WTC11 (cell line): ENCODE measurements around the gene MRTFA. TPM values are rescaled to one million over a fixed set of nuclear protein-coding genes. Genes with fewer than 3 reads are reported as not detected.

Source experiments
- ATAC-seq: fragments of 200-7000 bp; cut with Tn5 transposase; 2 replicates; pipeline ENCODE4 v1.10.0; 2021; ENCODE audit warnings: mild to moderate bottlenecking, moderate library complexity
- CTCF ChIA-PET: fragments of 300-600 bp; sonication (Branson Sonifier 250); formaldehyde crosslinking; loops from one replicate; lab custom pipeline; 2021; ENCODE audit warnings: antibody characterized with exemption; lab: Charles Lee
- POLR2A ChIA-PET: fragments of 350-600 bp; sonication (Branson Sonifier 250); formaldehyde crosslinking; loops from one replicate; lab custom pipeline; 2021; ENCODE audit warnings: antibody characterized with exemption; lab: Charles Lee
- DNase-seq: peaks from one replicate; pipeline ENCODE4 v3.0.0; 2021; ENCODE audit warnings: low spot score
- H3K27ac Mint-ChIP-seq: 2 replicates; pipeline ENCODE4 v1.8.0; 2021; ENCODE audit warnings: mixed read lengths
- H3K27me3 Mint-ChIP-seq: 2 replicates; pipeline ENCODE4 v1.8.0; 2021; ENCODE audit warnings: low read depth, mild to moderate bottlenecking, moderate library complexity, mixed read lengths
- H3K36me3 Mint-ChIP-seq: 2 replicates; pipeline ENCODE4 v1.8.0; 2021; ENCODE audit warnings: mixed read lengths
- H3K4me1 Mint-ChIP-seq: 2 replicates; pipeline ENCODE4 v1.8.0; 2022; ENCODE audit warnings: mixed read lengths
- H3K4me3 Mint-ChIP-seq: 2 replicates; pipeline ENCODE4 v1.8.0; 2021; ENCODE audit warnings: mild to moderate bottlenecking, moderate library complexity, mixed read lengths
- H3K9me3 Mint-ChIP-seq: 2 replicates; pipeline ENCODE4 v1.8.0; 2021; ENCODE audit warnings: mixed read lengths
- ARID4B ChIP-seq: sonication (generic); formaldehyde crosslinking; IDR thresholded peaks from 2 replicates; pipeline ENCODE4 v1.8.0; 2023; ENCODE audit warnings: missing genetic modification reagents, mild to moderate bottlenecking, borderline replicate concordance
- E2F5 ChIP-seq: sonication (generic); formaldehyde crosslinking; IDR thresholded peaks from 2 replicates; pipeline ENCODE4 v1.8.1; 2022; ENCODE audit warnings: mild to moderate bottlenecking, moderate library complexity, missing genetic modification reagents
- ELF4 ChIP-seq: sonication (generic); formaldehyde crosslinking; IDR thresholded peaks from 2 replicates; pipeline ENCODE4 v1.8.1; 2022; ENCODE audit warnings: low read depth, mild to moderate bottlenecking, moderate library complexity, missing genetic modification reagents
- ETV6 ChIP-seq: sonication (generic); formaldehyde crosslinking; IDR thresholded peaks from 2 replicates; pipeline ENCODE4 v1.8.1; 2022; ENCODE audit warnings: mild to moderate bottlenecking, missing genetic modification reagents
- GABPB1 ChIP-seq: sonication (generic); formaldehyde crosslinking; IDR thresholded peaks from 2 replicates; pipeline ENCODE4 v1.8.1; 2023; ENCODE audit warnings: mild to moderate bottlenecking, missing genetic modification reagents
- MXD4 ChIP-seq: fragments of 250-450 bp; sonication (Bioruptor Pico); IDR thresholded peaks from 2 replicates; pipeline ENCODE4 v1.8.0; 2021; ENCODE audit warnings: mild to moderate bottlenecking, moderate library complexity, borderline replicate concordance
- RORB ChIP-seq: fragments of 250-450 bp; sonication (Bioruptor Pico); IDR thresholded peaks from 2 replicates; pipeline ENCODE4 v1.9.0; 2021; ENCODE audit warnings: mild to moderate bottlenecking
- SMAD3 ChIP-seq: sonication (generic); formaldehyde crosslinking; IDR thresholded peaks from 2 replicates; pipeline ENCODE4 v1.8.0; 2022; ENCODE audit warnings: missing genetic modification reagents, mild to moderate bottlenecking, borderline replicate concordance
- TP53 ChIP-seq: sonication (generic); formaldehyde crosslinking; IDR thresholded peaks from 2 replicates; pipeline ENCODE4 v1.8.1; 2023; ENCODE audit warnings: mild to moderate bottlenecking, missing genetic modification reagents
- USF2 ChIP-seq: sonication (generic); formaldehyde crosslinking; IDR thresholded peaks from 2 replicates; pipeline ENCODE4 v1.8.1; 2023; ENCODE audit warnings: mild to moderate bottlenecking, missing genetic modification reagents, moderate library complexity
- ZNF138 ChIP-seq: sonication (generic); formaldehyde crosslinking; conservative IDR thresholded peaks from 2 replicates; pipeline ENCODE4 v1.8.1; 2022; ENCODE audit warnings: mild to moderate bottlenecking, moderate library complexity, missing genetic modification reagents
- ZNF219 ChIP-seq: sonication (generic); formaldehyde crosslinking; IDR thresholded peaks from 2 replicates; pipeline ENCODE4 v1.8.0; 2023; ENCODE audit warnings: missing genetic modification reagents, mild to moderate bottlenecking, borderline replicate concordance
- ZNF232 ChIP-seq: sonication (generic); formaldehyde crosslinking; IDR thresholded peaks from 2 replicates; pipeline ENCODE4 v1.8.0; 2022; ENCODE audit warnings: mild to moderate bottlenecking, missing genetic modification reagents
- ZNF396 ChIP-seq: fragments of 250-450 bp; sonication (Bioruptor Pico); IDR thresholded peaks from 2 replicates; pipeline ENCODE4 v1.8.0; 2021; ENCODE audit warnings: mild to moderate bottlenecking, moderate library complexity, borderline replicate concordance
- ZNF416 ChIP-seq: fragments of 250-450 bp; sonication (Bioruptor Pico); IDR thresholded peaks from 2 replicates; pipeline ENCODE4 v1.9.0; 2021; ENCODE audit warnings: mild to moderate bottlenecking, inconsistent platforms
- ZNF423 ChIP-seq: fragments of 250-450 bp; sonication (Bioruptor Pico); IDR thresholded peaks from 2 replicates; pipeline ENCODE4 v2.1.2; 2022; ENCODE audit warnings: mild to moderate bottlenecking, moderate library complexity
- total RNA-seq: library from RNA; stranded (reverse); gene quantifications from 3 replicates; pipeline ENCODE4 v1.2.3, GENCODE V29; 2021
- TF ChIP-seq, protein P1 (sequence below): sonication (generic); formaldehyde crosslinking; IDR thresholded peaks from 2 replicates; pipeline ENCODE4 v1.8.0; 2022; ENCODE audit warnings: mild to moderate bottlenecking, missing genetic modification reagents
- TF ChIP-seq, protein P2 (sequence below): fragments of 250-450 bp; sonication (Bioruptor Pico); IDR thresholded peaks from 2 replicates; pipeline ENCODE4 v1.9.0; 2021; ENCODE audit warnings: mild to moderate bottlenecking
- TF ChIP-seq, protein P3 (sequence below): sonication (generic); formaldehyde crosslinking; IDR thresholded peaks from 2 replicates; pipeline ENCODE4 v1.8.1; 2022; ENCODE audit warnings: mild to moderate bottlenecking, missing genetic modification reagents, moderate library complexity, borderline replicate concordance
- TF ChIP-seq, protein P4 (sequence below): sonication (generic); formaldehyde crosslinking; IDR thresholded peaks from 2 replicates; pipeline ENCODE4 v1.8.1; 2023; ENCODE audit warnings: mild to moderate bottlenecking, missing genetic modification reagents, moderate library complexity
- TF ChIP-seq, protein P5 (sequence below): sonication (generic); formaldehyde crosslinking; IDR thresholded peaks from 2 replicates; pipeline ENCODE4 v1.8.0; 2022; ENCODE audit warnings: mild to moderate bottlenecking, missing genetic modification reagents

MRTFA gene
- total RNA-seq, 1 experiment from 2014 or later, result 48.4 TPM

DNA sequence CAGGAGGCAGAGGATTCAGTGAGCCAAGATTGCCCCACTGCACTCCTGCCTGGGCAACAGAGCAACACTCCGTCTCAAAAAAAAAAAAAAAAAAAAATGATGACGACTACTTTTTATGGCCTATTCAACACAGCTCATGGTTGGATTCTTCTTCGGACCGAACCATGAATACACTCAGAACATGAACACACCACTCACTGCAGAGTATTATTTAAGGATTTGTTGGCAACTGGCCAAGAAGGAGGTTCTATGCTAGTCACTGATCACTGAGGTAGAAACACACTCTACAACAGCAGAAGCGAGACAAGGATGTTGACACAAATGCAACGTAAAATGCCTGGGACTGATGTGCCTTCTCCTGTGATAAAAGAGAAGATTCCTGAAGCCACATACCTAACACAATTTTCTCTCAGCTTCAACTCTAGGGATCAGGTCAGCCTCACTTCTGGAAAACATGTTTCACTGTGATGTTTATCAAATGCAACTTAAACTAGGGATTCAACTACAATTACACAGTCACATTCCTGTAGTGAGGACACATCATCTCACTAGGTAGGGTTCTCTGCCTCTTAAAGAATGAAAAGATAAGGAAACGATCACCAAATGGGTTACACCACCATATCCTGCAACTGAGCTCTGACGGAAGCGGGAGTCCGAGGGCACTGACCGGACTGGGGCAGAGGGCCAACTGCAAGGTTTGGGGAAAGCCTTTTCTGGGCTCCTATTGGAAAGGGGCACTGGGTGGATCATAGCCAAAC lies 183.6 kb downstream of the MRTFA start:
- Mint-ChIP-seq H3K9me3 (no peaks in the 10 kb centered on the region), H3K27me3 (no peaks in the 10 kb centered on the region), H3K4me1 (peaks cover 41% of the 10 kb centered on the region), H3K4me3 (no peak overlapping the region), H3K27ac (peak overlapping the region; percentile 29), H3K36me3 (no peaks in the 10 kb centered on the region)
- ChIA-PET POLR2A (no interaction called here), CTCF (interaction anchor here (1.4 kb wide), 1 partner anchor 16 kb away, joined by 4 read pairs; no protein-coding TSS in a partner anchor)
- DNase-seq (no peak), ATAC-seq (no peak)
- TF ChIP-seq TP53 (no peak), ZNF138 (CRISPR knock-in tag) (no peak), GABPB1 (CRISPR knock-in tag) (no peak), ZNF219 (CRISPR knock-in tag) (no peak), ZNF423 (CRISPR knock-in tag) (no peak), ETV6 (no peak), USF2 (CRISPR knock-in tag) (no peak), MXD4 (CRISPR knock-in tag) (no peak), E2F5 (CRISPR knock-in tag) (no peak), ZNF416 (CRISPR knock-in tag) (no peak), ZNF396 (CRISPR knock-in tag) (no peak), RORB (CRISPR knock-in tag) (no peak)
- TF ChIP-seq, protein P1, sequence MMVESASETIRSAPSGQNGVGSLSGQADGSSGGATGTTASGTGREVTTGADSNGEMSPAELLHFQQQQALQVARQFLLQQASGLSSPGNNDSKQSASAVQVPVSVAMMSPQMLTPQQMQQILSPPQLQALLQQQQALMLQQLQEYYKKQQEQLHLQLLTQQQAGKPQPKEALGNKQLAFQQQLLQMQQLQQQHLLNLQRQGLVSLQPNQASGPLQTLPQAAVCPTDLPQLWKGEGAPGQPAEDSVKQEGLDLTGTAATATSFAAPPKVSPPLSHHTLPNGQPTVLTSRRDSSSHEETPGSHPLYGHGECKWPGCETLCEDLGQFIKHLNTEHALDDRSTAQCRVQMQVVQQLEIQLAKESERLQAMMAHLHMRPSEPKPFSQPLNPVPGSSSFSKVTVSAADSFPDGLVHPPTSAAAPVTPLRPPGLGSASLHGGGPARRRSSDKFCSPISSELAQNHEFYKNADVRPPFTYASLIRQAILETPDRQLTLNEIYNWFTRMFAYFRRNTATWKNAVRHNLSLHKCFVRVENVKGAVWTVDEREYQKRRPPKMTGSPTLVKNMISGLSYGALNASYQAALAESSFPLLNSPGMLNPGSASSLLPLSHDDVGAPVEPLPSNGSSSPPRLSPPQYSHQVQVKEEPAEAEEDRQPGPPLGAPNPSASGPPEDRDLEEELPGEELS (CRISPR knock-in tag), result no peak
- TF ChIP-seq, protein P2, sequence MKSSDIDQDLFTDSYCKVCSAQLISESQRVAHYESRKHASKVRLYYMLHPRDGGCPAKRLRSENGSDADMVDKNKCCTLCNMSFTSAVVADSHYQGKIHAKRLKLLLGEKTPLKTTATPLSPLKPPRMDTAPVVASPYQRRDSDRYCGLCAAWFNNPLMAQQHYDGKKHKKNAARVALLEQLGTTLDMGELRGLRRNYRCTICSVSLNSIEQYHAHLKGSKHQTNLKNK (CRISPR knock-in tag), result no peak
- TF ChIP-seq, protein P3, sequence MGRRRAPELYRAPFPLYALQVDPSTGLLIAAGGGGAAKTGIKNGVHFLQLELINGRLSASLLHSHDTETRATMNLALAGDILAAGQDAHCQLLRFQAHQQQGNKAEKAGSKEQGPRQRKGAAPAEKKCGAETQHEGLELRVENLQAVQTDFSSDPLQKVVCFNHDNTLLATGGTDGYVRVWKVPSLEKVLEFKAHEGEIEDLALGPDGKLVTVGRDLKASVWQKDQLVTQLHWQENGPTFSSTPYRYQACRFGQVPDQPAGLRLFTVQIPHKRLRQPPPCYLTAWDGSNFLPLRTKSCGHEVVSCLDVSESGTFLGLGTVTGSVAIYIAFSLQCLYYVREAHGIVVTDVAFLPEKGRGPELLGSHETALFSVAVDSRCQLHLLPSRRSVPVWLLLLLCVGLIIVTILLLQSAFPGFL, result no peak
- TF ChIP-seq, protein P4, sequence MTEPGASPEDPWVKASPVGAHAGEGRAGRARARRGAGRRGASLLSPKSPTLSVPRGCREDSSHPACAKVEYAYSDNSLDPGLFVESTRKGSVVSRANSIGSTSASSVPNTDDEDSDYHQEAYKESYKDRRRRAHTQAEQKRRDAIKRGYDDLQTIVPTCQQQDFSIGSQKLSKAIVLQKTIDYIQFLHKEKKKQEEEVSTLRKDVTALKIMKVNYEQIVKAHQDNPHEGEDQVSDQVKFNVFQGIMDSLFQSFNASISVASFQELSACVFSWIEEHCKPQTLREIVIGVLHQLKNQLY (CRISPR knock-in tag), result no peak
- TF ChIP-seq, protein P5, sequence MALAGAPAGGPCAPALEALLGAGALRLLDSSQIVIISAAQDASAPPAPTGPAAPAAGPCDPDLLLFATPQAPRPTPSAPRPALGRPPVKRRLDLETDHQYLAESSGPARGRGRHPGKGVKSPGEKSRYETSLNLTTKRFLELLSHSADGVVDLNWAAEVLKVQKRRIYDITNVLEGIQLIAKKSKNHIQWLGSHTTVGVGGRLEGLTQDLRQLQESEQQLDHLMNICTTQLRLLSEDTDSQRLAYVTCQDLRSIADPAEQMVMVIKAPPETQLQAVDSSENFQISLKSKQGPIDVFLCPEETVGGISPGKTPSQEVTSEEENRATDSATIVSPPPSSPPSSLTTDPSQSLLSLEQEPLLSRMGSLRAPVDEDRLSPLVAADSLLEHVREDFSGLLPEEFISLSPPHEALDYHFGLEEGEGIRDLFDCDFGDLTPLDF (CRISPR knock-in tag), result no peak

DNA sequence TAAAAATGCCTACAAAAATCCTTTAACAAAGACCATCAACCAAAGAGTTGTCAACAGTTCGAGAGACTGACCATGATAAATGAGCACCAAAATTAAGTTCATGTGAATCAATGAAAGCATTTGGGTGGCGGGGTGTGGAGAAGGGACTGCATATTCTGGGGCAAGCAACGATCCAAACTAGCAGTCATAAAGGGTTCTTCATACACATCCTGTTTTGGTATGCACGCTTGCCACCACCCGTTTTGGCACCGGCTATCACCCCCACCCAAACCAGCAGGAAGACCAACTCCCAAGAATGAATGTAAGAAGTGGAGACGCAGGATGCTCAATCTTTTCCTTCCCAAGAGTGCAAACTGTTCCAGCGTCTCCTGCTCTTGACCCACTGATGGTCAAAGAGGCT lies 185.3 kb downstream of the MRTFA start:
- H3K36me3 Mint-ChIP-seq, result no peaks in the 10 kb centered on the region
- H3K9me3 Mint-ChIP-seq, result no peaks in the 10 kb centered on the region
- H3K4me3 Mint-ChIP-seq, result no peak overlapping the region
- no peaks in the 10 kb centered on the region for H3K27me3 Mint-ChIP-seq
- peaks cover 38% of the 10 kb centered on the region for H3K4me1 Mint-ChIP-seq
- ChIA-PET POLR2A (no interaction called here), CTCF (interaction anchor here (0.5 kb wide), 1 partner anchor 20 kb away, joined by 3 read pairs; no protein-coding TSS in a partner anchor)
- peak overlapping the region; percentile 24; the same call in 1 of the 2 replicates for H3K27ac Mint-ChIP-seq
- ATAC-seq, result no peak
- no peak for DNase-seq
- TF ChIP-seq ELF4 (no peak), ARID4B (CRISPR knock-in tag) (no peak), ZNF396 (CRISPR knock-in tag) (no peak), ZNF232 (CRISPR knock-in tag) (no peak), SMAD3 (no peak), ZNF416 (CRISPR knock-in tag) (no peak)
